ENCODE results near the gene TPGS2. TPM values are rescaled to one million over a fixed set of nuclear protein-coding genes. Genes with fewer than 3 reads are reported as not detected.

The TPGS2 gene
- total RNA-seq, 1 donor from 2014 or later: 25.4 TPM

DNA sequence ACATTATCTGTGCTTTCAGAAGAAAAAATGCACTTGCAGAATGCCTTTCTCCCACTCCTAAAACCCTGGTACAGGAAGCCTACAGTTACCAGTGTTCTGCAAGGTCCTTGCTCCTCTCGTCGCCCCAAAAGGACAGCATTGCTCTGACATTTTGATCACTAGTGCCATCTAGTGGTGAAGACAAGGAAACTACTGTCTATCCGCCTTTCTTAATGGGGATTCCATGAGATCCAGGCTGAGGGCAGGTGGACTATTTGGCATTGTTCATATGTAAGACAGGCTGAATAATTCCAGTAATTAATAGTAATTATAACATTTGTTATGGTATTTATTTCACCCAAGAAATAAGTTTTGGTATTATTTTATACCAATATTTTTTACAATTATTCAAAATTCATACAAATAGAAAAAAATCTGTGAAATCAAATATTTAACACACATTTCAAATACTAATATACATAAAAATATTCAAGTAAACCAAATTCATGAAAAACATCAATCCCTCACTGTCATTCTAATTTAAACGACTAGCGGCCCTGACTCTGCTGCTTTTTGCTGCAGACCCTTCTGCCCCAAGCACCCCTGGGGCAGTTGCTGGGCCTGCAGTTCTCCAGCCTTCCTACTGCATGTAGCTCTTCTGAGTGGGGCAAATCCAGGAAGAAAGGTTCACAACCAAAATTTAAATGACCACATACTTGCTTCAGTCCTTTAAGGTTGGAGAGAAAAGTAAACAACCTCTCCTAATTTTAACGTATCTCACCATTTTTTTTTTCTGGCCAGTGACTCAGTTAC is 19.0 kb downstream of the TPGS2 start:
- H3K4me1 ChIP-seq: peaks cover 20% of the 10 kb centered on the region
- no peak overlapping the region for H3K27ac ChIP-seq (replicated peaks)
- H3K27me3 ChIP-seq (ENCODE audit: low read depth): no peaks in the 10 kb centered on the region
- no peaks in the 10 kb centered on the region for H3K9me3 ChIP-seq (replicated peaks)
- peaks cover 23% of the 10 kb centered on the region for H3K36me3 ChIP-seq
- TF ChIP-seq, protein P1, sequence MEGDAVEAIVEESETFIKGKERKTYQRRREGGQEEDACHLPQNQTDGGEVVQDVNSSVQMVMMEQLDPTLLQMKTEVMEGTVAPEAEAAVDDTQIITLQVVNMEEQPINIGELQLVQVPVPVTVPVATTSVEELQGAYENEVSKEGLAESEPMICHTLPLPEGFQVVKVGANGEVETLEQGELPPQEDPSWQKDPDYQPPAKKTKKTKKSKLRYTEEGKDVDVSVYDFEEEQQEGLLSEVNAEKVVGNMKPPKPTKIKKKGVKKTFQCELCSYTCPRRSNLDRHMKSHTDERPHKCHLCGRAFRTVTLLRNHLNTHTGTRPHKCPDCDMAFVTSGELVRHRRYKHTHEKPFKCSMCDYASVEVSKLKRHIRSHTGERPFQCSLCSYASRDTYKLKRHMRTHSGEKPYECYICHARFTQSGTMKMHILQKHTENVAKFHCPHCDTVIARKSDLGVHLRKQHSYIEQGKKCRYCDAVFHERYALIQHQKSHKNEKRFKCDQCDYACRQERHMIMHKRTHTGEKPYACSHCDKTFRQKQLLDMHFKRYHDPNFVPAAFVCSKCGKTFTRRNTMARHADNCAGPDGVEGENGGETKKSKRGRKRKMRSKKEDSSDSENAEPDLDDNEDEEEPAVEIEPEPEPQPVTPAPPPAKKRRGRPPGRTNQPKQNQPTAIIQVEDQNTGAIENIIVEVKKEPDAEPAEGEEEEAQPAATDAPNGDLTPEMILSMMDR (IDR thresholded peaks at IDR 0.05; ENCODE audit: borderline replicate concordance): peak; percentile 86
- intact Hi-C loops (cut with micrococcal nuclease): loop anchor here (10.0 kb wide), 1 partner anchor 55 kb away; no protein-coding TSS in a partner anchor
- no peak overlapping the region for H3K4me3 ChIP-seq
- DNase-seq: no peak

- Histone ChIP-seq H3K27ac (replicated peaks) (no peak overlapping the region), H3K4me3 (no peak overlapping the region), H3K36me3 (peaks cover 34% of the 10 kb centered on the region), H3K27me3 (ENCODE audit: low read depth) (no peaks in the 10 kb centered on the region), H3K4me1 (peaks cover 12% of the 10 kb centered on the region), H3K9me3 (replicated peaks) (no peaks in the 10 kb centered on the region)
- intact Hi-C loops (cut with micrococcal nuclease): no loop called here
- TF ChIP-seq, protein P1 (IDR thresholded peaks at IDR 0.05; ENCODE audit: borderline replicate concordance): no peak
- no peak for DNase-seq
Observed at GRCh38 chr18:36808681-36809080, 20.1 kb downstream of the TPGS2 start.

DNA sequence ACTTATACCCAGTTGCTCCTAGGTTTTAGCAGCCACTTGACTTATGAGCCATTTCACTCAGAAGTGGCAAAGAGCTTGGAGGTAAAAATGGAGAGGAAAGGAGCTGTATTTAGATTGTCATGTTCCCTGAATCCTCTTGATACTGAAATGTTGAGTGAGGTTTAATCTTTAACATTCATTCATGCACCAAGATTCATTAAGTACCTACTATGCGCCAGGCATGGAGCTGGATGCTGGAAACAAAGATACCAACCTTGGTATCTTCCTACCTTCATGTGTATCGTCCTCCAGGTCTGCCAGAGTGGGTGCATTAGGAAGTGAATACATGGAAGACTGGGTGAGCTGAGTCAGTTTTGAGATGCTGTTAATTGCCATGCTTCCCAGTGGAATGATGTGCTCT is 23.7 kb downstream of the TPGS2 start:
- H3K4me1 ChIP-seq: peaks cover 6% of the 10 kb centered on the region
- H3K36me3 ChIP-seq: peaks cover 66% of the 10 kb centered on the region
- TF ChIP-seq, protein P1 (IDR thresholded peaks at IDR 0.05; ENCODE audit: borderline replicate concordance): no peak
- no peak for DNase-seq
- H3K4me3 ChIP-seq: no peak overlapping the region
- no peaks in the 10 kb centered on the region for H3K9me3 ChIP-seq (replicated peaks)
- H3K27me3 ChIP-seq (ENCODE audit: low read depth): no peaks in the 10 kb centered on the region
- intact Hi-C loops (cut with micrococcal nuclease): no loop called here
- no peak overlapping the region for H3K27ac ChIP-seq (replicated peaks)

DNA sequence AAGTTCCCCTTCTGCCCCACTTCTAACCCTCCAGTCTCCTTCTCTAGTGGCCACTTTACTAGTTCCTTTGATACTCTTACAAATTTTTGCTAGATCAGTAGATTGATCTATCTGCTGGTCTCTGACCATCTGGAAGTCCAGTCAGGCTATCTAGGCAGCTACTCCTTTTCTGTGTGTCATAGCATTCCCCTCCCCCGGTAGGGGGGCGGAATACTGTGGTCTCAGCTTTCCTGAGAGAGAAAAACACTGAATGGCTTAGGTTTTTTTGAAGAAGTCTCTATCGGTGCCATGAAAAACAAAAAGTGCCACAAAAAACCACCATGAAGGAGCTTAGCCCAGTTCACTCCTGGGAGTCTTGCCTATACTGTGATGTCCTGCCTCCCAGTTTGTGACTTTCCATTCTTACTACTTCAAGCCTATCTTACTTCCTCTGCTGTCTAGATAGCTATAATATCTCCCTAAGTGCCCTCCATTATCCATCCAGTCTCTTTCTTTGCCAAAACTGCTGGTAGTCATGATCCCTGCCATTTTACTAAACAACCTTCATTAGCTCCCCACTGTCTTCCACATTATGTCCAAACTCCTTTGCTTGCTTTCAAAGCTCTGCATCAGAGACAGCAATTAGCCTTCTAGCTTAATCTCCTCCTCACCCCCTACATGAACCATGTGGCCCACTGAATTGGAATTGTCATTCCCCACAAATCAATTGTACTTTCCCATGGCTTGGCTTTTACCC is 29.9 kb downstream of the TPGS2 start:
- Histone ChIP-seq H3K4me1 (no peaks in the 10 kb centered on the region), H3K27ac (replicated peaks) (no peak overlapping the region), H3K9me3 (replicated peaks) (no peaks in the 10 kb centered on the region), H3K4me3 (no peak overlapping the region), H3K27me3 (ENCODE audit: low read depth) (no peaks in the 10 kb centered on the region), H3K36me3 (peaks cover 68% of the 10 kb centered on the region)
- no peak for DNase-seq
- intact Hi-C loops (cut with micrococcal nuclease): no loop called here
- TF ChIP-seq, protein P1 (IDR thresholded peaks at IDR 0.05; ENCODE audit: borderline replicate concordance): no peak

DNA sequence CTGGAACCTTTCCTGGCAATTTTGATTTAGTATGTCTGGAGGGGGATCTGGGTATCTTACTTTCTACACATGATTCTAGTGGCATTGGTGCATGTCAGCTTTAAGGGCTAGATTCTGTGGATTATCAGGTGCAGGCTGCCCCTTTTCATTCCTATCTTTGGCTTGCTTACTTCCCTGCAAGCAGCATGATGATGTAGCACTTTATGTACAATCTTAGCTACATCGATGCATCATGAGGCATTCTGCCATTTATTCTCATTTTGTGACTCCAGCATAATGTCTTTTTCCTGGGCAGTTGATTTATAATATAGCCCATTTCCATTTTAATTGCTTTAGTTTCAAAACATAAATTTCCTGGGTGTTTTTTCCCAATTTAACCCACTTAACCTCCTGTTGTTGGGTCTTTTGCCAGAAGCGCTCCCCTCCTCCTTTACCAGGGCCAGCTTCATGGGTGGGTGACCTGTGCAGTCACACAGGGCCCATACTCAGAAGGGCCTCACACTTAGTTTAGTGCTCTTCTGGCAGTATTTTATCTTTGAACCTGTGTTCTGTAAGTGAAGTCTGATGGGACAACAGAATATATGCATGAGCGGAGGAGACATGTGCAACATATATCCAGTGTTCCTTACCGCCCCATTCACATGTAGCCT is 36.0 kb downstream of the TPGS2 start:
- intact Hi-C loops (cut with micrococcal nuclease): no loop called here
- TF ChIP-seq, protein P1 (IDR thresholded peaks at IDR 0.05; ENCODE audit: borderline replicate concordance): no peak
- H3K9me3 ChIP-seq (replicated peaks): no peaks in the 10 kb centered on the region
- no peaks in the 10 kb centered on the region for H3K27me3 ChIP-seq (ENCODE audit: low read depth)
- H3K4me3 ChIP-seq: no peak overlapping the region
- DNase-seq: no peak
- H3K4me1 ChIP-seq: peaks cover 1% of the 10 kb centered on the region
- H3K36me3 ChIP-seq: peaks cover 68% of the 10 kb centered on the region
- H3K27ac ChIP-seq (replicated peaks): no peak overlapping the region

All from left ventricle myocardium inferior (tissue), 1 donor.